HEK293 (cell line): ENCODE results near the gene LRRC23.
A peak's percentile ranks its signal among the peaks of the same experiment; 100 is the strongest.

Source experiments
- BCL11B ChIP-seq: fragments of 450-650 bp; formaldehyde crosslinking; IDR thresholded peaks from 2 replicates; pipeline ENCODE4 v1.5.1; 2016; ENCODE audit warnings: low read depth, missing biosample characterization, missing genetic modification characterization
- BCL6B ChIP-seq: fragments of 450-650 bp; formaldehyde crosslinking; IDR thresholded peaks from 2 replicates; pipeline ENCODE4 v1.5.1; 2017; ENCODE audit warnings: missing biosample characterization, missing genetic modification characterization
- GLI2 ChIP-seq: fragments of 450-650 bp; formaldehyde crosslinking; IDR thresholded peaks from 2 replicates; pipeline ENCODE4; 2017; ENCODE audit warnings: missing biosample characterization, missing genetic modification characterization, low read depth, borderline replicate concordance
- HOXA7 ChIP-seq: sonication (generic); formaldehyde crosslinking; IDR thresholded peaks from 2 replicates; pipeline ENCODE4 v1.8.1; 2022; ENCODE audit warnings: missing genetic modification reagents, borderline replicate concordance
- KLF1 ChIP-seq: fragments of 450-650 bp; formaldehyde crosslinking; IDR thresholded peaks from 2 replicates; pipeline ENCODE4 v1.5.1; 2016; ENCODE audit warnings: missing biosample characterization, missing genetic modification characterization
- PATZ1 ChIP-seq: fragments of 450-650 bp; formaldehyde crosslinking; IDR thresholded peaks from 2 replicates; pipeline ENCODE4 v1.5.1; 2016; ENCODE audit warnings: missing biosample characterization, missing genetic modification characterization
- PRDM10 ChIP-seq: fragments of 450-650 bp; formaldehyde crosslinking; IDR thresholded peaks from 2 replicates; pipeline ENCODE4 v1.5.1; 2016; ENCODE audit warnings: missing biosample characterization, missing genetic modification characterization
- SCRT2 ChIP-seq: fragments of 450-650 bp; formaldehyde crosslinking; IDR thresholded peaks from 2 replicates; pipeline ENCODE4 v1.5.1; 2016; ENCODE audit warnings: missing biosample characterization, missing genetic modification characterization
- SP7 ChIP-seq: fragments of 450-650 bp; formaldehyde crosslinking; IDR thresholded peaks from 2 replicates; pipeline ENCODE4 v1.5.1; 2016; ENCODE audit warnings: missing biosample characterization, missing genetic modification characterization
- ZBTB1 ChIP-seq: fragments of 450-650 bp; formaldehyde crosslinking; IDR thresholded peaks from 2 replicates; pipeline ENCODE4 v1.5.1; 2016; ENCODE audit warnings: missing biosample characterization, missing genetic modification characterization
- ZBTB17 ChIP-seq: fragments of 450-650 bp; formaldehyde crosslinking; IDR thresholded peaks from 2 replicates; pipeline ENCODE4 v1.5.1; 2016; ENCODE audit warnings: missing biosample characterization, missing genetic modification characterization
- ZBTB26 ChIP-seq: fragments of 450-650 bp; formaldehyde crosslinking; optimal IDR thresholded peaks from 2 replicates; pipeline ENCODE3; 2016; ENCODE audit warnings: missing biosample characterization, mild to moderate bottlenecking, missing genetic modification characterization
- ZBTB44 ChIP-seq: fragments of 450-650 bp; IDR thresholded peaks from 2 replicates; pipeline ENCODE4 v1.5.1; 2018; ENCODE audit warnings: missing biosample characterization, mild to moderate bottlenecking, missing genetic modification characterization
- ZFHX2 ChIP-seq: fragments of 450-650 bp; formaldehyde crosslinking; conservative IDR thresholded peaks from 2 replicates; pipeline ENCODE4 v1.5.1; 2016; ENCODE audit warnings: missing biosample characterization, missing genetic modification characterization
- ZNF132 ChIP-seq: fragments of 450-650 bp; formaldehyde crosslinking; IDR thresholded peaks from 2 replicates; pipeline ENCODE4 v1.5.1; 2017; ENCODE audit warnings: missing biosample characterization, missing genetic modification characterization, borderline replicate concordance
- ZNF223 ChIP-seq: fragments of 450-650 bp; formaldehyde crosslinking; IDR thresholded peaks from 2 replicates; pipeline ENCODE4 v1.5.1; 2016; ENCODE audit warnings: missing biosample characterization, missing genetic modification characterization
- ZNF280D ChIP-seq: fragments of 450-650 bp; formaldehyde crosslinking; IDR thresholded peaks from 2 replicates; pipeline ENCODE4 v1.5.1; 2016; ENCODE audit warnings: missing biosample characterization, missing genetic modification characterization
- ZNF302 ChIP-seq: fragments of 450-650 bp; formaldehyde crosslinking; IDR thresholded peaks from 2 replicates; pipeline ENCODE4 v1.5.1; 2016; ENCODE audit warnings: missing biosample characterization, missing genetic modification characterization, low read depth
- ZNF366 ChIP-seq: fragments of 450-650 bp; formaldehyde crosslinking; conservative IDR thresholded peaks from 2 replicates; pipeline ENCODE4 v1.5.1; 2016; ENCODE audit warnings: missing biosample characterization, missing genetic modification characterization
- ZNF433 ChIP-seq: fragments of 450-650 bp; formaldehyde crosslinking; IDR thresholded peaks from 2 replicates; pipeline ENCODE4 v1.5.1; 2016; ENCODE audit warnings: missing biosample characterization, missing genetic modification characterization, low read depth
- ZNF473 ChIP-seq: fragments of 450-650 bp; formaldehyde crosslinking; IDR thresholded peaks from 2 replicates; pipeline ENCODE4 v1.5.1; 2017; ENCODE audit warnings: missing biosample characterization, missing genetic modification characterization
- ZNF501 ChIP-seq: fragments of 450-650 bp; formaldehyde crosslinking; IDR thresholded peaks from 2 replicates; pipeline ENCODE4 v1.5.1; 2016; ENCODE audit warnings: missing biosample characterization, missing genetic modification characterization
- ZNF560 ChIP-seq: fragments of 450-650 bp; formaldehyde crosslinking; IDR thresholded peaks from 2 replicates; pipeline ENCODE4 v1.5.1; 2017; ENCODE audit warnings: missing biosample characterization, missing genetic modification characterization, borderline replicate concordance
- ZNF660 ChIP-seq: fragments of 450-650 bp; IDR thresholded peaks from 2 replicates; pipeline ENCODE4 v1.5.1; 2018; ENCODE audit warnings: missing biosample characterization, mild to moderate bottlenecking, missing genetic modification characterization
- ZNF747 ChIP-seq: fragments of 450-650 bp; formaldehyde crosslinking; IDR thresholded peaks from 2 replicates; pipeline ENCODE4 v1.5.1; 2016; ENCODE audit warnings: missing biosample characterization, missing genetic modification characterization
- ZNF830 ChIP-seq: fragments of 450-650 bp; IDR thresholded peaks from 2 replicates; pipeline ENCODE4 v1.5.0; 2018; ENCODE audit warnings: missing biosample characterization, missing genetic modification characterization, low read depth, mild to moderate bottlenecking, moderate library complexity

The LRRC23 gene

GRCh38 chr12:6873094-6874014 is 31.3 kb upstream of the LRRC23 start, which contains the start of gene SPSB2 (continued):
- no peak for TF ChIP-seq BCL6B (tag by site-specific recombination)
- no peak for TF ChIP-seq GLI2 (tag by site-specific recombination)
- TF ChIP-seq BCL11B, result no peak
- peak; percentile 85 for TF ChIP-seq PRDM10 (tag by site-specific recombination)
- no peak for TF ChIP-seq ZNF830 (tag by site-specific recombination)
- peak; percentile 59 for TF ChIP-seq ZBTB44
- TF ChIP-seq HOXA7, result no peak
- no peak for TF ChIP-seq ZNF473 (tag by site-specific recombination)
- TF ChIP-seq SP7, result peak; percentile 73; the same call in 1 of the 2 replicates
- TF ChIP-seq ZNF560 (tag by site-specific recombination), result no peak
- TF ChIP-seq ZBTB26 (tag by site-specific recombination), result peak; percentile 71
- no peak for TF ChIP-seq ZNF747 (tag by site-specific recombination)
- no peak for TF ChIP-seq ZNF302 (tag by site-specific recombination)
- no peak for TF ChIP-seq ZBTB1 (tag by site-specific recombination)
- TF ChIP-seq ZBTB17 (tag by site-specific recombination), result peak; percentile 92
- TF ChIP-seq KLF1, result peak; percentile 93
- TF ChIP-seq ZNF366 (tag by site-specific recombination), result 0 out of 2 replicates have a peak, but pooled peaks have one; percentile 28
- TF ChIP-seq ZNF501 (tag by site-specific recombination), result peak; percentile 80
- peak; percentile 60; the same call in 1 of the 2 replicates for TF ChIP-seq ZNF660 (tag by site-specific recombination)
- peak; percentile 93 for TF ChIP-seq PATZ1 (tag by site-specific recombination)
- TF ChIP-seq ZNF132 (tag by site-specific recombination), result no peak
- no peak for TF ChIP-seq ZNF280D (tag by site-specific recombination)
- peak; percentile 93 for TF ChIP-seq ZNF223 (tag by site-specific recombination)
- TF ChIP-seq ZNF433 (tag by site-specific recombination), result no peak
- TF ChIP-seq ZFHX2 (tag by site-specific recombination), result peak; percentile 80
- no peak for TF ChIP-seq SCRT2 (tag by site-specific recombination)
